ENCODE data around the gene IRF2BP2.

DNA sequence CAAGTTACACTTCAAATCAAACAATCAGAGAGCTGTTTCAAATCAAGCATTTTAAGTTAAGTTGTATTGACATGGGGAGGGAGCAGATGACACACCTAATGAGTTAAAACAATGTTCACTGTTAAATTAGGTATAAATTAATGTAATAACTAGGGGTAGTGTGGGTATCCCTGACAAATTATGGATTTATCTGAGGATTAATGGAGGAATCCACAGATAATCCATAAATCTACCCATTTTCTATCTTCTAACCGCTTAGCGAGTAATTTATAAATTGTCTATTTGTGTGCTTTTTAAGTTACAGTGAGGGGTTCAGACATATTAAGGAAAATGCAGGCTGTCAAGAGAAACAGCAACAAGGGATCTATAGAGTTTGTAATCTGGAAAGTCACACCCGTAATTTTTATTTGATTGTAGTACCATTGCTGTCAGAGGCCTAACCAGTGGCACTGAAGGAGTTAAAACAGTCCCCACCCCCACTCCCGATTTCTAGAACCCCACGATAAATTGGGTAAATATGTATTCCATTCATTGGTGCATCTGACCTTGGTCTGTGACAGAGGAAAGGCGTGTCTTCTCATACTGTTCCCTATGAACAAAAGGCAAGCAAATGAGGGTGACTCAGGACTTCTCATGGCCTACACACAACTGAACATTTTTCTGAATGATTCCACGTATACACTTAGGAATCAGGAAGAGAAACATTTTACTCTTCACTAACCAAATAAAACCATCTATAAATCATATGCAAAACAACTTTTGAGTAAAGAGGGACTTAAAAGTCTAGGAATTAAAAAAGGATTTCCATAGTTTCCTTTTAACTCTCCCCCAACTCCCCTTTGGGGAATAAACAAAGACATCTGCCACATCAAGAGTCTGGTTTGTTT, 7.4 kb downstream of the IRF2BP2 start:
- TF ChIP-seq TCF12 (IDR thresholded peaks at IDR 0.05; ENCODE audit: low read depth) = peak; percentile 39; the same call in 1 of the 2 replicates
- TF ChIP-seq EP300 (IDR thresholded peaks at IDR 0.05; ENCODE audit: borderline replicate concordance) = no peak; the same call in 1 of the 2 replicates
- TF ChIP-seq RAD21 (IDR thresholded peaks at IDR 0.05; ENCODE audit: low read depth) = no peak
- no peak for TF ChIP-seq ZBTB7A (IDR thresholded peaks at IDR 0.05; ENCODE audit: low read depth)
- TF ChIP-seq, protein P1, sequence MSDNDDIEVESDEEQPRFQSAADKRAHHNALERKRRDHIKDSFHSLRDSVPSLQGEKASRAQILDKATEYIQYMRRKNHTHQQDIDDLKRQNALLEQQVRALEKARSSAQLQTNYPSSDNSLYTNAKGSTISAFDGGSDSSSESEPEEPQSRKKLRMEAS (IDR thresholded peaks at IDR 0.05) = no peak
- TF ChIP-seq EGR1 (IDR thresholded peaks at IDR 0.05) = no peak
- TF ChIP-seq, protein P2, sequence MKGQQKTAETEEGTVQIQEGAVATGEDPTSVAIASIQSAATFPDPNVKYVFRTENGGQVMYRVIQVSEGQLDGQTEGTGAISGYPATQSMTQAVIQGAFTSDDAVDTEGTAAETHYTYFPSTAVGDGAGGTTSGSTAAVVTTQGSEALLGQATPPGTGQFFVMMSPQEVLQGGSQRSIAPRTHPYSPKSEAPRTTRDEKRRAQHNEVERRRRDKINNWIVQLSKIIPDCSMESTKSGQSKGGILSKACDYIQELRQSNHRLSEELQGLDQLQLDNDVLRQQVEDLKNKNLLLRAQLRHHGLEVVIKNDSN (IDR thresholded peaks at IDR 0.05) = peak; percentile 23; the same call in 1 of the 2 replicates
- TF ChIP-seq NFIC (IDR thresholded peaks at IDR 0.05) = 0 out of 2 replicates have a peak, but pooled peaks have one; percentile 22
- no peak for TF ChIP-seq YY1 (IDR thresholded peaks at IDR 0.05; ENCODE audit: low read depth)
- TF ChIP-seq, protein P3, sequence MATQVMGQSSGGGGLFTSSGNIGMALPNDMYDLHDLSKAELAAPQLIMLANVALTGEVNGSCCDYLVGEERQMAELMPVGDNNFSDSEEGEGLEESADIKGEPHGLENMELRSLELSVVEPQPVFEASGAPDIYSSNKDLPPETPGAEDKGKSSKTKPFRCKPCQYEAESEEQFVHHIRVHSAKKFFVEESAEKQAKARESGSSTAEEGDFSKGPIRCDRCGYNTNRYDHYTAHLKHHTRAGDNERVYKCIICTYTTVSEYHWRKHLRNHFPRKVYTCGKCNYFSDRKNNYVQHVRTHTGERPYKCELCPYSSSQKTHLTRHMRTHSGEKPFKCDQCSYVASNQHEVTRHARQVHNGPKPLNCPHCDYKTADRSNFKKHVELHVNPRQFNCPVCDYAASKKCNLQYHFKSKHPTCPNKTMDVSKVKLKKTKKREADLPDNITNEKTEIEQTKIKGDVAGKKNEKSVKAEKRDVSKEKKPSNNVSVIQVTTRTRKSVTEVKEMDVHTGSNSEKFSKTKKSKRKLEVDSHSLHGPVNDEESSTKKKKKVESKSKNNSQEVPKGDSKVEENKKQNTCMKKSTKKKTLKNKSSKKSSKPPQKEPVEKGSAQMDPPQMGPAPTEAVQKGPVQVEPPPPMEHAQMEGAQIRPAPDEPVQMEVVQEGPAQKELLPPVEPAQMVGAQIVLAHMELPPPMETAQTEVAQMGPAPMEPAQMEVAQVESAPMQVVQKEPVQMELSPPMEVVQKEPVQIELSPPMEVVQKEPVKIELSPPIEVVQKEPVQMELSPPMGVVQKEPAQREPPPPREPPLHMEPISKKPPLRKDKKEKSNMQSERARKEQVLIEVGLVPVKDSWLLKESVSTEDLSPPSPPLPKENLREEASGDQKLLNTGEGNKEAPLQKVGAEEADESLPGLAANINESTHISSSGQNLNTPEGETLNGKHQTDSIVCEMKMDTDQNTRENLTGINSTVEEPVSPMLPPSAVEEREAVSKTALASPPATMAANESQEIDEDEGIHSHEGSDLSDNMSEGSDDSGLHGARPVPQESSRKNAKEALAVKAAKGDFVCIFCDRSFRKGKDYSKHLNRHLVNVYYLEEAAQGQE (IDR thresholded peaks at IDR 0.05; ENCODE audit: low read depth) = no peak
- no peak; the same call in 1 of the 2 replicates for TF ChIP-seq FOXM1 (IDR thresholded peaks at IDR 0.05; ENCODE audit: borderline replicate concordance, low read depth)
